ENCODE data around the gene ASIC2.

The ASIC2 gene

DNA sequence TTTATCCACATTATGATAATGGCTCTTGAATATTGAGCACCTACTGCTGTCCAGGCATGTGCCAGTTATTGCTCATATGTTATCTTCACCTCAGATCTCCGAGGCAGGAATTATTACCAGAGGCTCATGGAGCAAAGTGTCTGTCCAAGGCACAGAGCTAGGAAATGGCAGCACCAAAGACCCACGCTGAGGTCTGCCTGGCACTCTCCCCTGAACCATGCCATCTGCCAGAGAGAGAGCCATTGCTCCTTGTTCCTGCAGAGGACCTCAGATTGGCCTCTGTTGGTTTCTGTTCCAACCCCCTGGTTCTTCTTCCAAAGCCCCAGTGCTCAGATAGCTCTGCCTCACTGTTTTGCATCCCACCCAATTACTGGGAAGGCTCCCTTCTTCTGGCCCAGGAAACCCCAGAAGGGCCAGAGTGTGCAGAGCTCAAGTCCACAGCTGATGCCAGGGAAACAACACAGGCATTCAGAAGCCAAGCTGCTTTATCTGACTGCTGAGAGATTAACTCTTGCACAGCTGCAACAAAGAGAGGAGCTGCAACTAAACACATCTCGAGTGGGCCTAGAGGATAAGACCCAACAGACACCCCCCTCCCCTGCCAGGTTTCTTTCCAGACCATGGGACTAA, 5.9 kb downstream of the ASIC2 start:
- no peaks in the 10 kb centered on the region for H3K9me2 ChIP-seq (replicated peaks; ENCODE audit: insufficient read depth, low read length)
- no peak for TF ChIP-seq EZH2phosphoT487 (conservative IDR thresholded peaks at IDR 0.05; ENCODE audit: low read length)
- TF ChIP-seq, protein P1, sequence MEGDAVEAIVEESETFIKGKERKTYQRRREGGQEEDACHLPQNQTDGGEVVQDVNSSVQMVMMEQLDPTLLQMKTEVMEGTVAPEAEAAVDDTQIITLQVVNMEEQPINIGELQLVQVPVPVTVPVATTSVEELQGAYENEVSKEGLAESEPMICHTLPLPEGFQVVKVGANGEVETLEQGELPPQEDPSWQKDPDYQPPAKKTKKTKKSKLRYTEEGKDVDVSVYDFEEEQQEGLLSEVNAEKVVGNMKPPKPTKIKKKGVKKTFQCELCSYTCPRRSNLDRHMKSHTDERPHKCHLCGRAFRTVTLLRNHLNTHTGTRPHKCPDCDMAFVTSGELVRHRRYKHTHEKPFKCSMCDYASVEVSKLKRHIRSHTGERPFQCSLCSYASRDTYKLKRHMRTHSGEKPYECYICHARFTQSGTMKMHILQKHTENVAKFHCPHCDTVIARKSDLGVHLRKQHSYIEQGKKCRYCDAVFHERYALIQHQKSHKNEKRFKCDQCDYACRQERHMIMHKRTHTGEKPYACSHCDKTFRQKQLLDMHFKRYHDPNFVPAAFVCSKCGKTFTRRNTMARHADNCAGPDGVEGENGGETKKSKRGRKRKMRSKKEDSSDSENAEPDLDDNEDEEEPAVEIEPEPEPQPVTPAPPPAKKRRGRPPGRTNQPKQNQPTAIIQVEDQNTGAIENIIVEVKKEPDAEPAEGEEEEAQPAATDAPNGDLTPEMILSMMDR (IDR thresholded peaks at IDR 0.05; ENCODE audit: insufficient read depth, low read length, poor library complexity, severe bottlenecking): no peak
- H2AFZ ChIP-seq (ENCODE audit: low read depth, low read length, severe bottlenecking): no peak overlapping the region
- H3K27me3 ChIP-seq (ENCODE audit: low read length): no peaks in the 10 kb centered on the region
- no peaks in the 10 kb centered on the region for H3K79me2 ChIP-seq (ENCODE audit: insufficient read depth, low read length)
- H3K9ac ChIP-seq (ENCODE audit: low read length): no peak overlapping the region
- no peaks in the 10 kb centered on the region for H4K20me1 ChIP-seq (ENCODE audit: low read depth, low read length)
- no peaks in the 10 kb centered on the region for H3K36me3 ChIP-seq (ENCODE audit: low read length)
- no peak overlapping the region for H3K27ac ChIP-seq (ENCODE audit: low read depth, low read length)
- H3K4me3 ChIP-seq (ENCODE audit: insufficient read depth, low read length, poor library complexity, severe bottlenecking): no peak overlapping the region
- H3K4me2 ChIP-seq (ENCODE audit: low read depth, low read length, poor library complexity, severe bottlenecking): no peak overlapping the region
- H3K9me3 ChIP-seq (ENCODE audit: insufficient read depth, low read length): no peaks in the 10 kb centered on the region
- no peaks in the 10 kb centered on the region for H3F3A ChIP-seq (ENCODE audit: insufficient read depth)

DNA sequence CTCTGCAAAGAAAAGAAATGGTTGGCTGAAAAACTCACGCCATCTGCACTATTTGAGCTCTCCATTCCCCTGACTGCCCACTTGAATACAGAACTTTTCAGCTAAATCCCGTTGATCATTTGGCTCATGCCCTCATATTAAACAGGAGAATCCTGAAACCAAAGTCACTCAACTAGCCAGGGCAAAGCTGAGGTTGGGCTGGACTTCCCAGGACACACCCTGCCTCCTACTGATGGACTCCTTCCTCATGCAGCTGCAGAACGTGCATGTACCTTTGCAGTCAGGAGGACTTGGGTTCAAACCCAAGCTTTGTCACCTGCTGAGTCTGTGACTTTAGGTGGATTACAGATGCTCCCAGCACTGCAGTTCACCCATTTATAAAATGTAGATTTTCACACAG, 7.7 kb downstream of the ASIC2 start:
- Histone ChIP-seq H3K79me2 (ENCODE audit: insufficient read depth, low read length) (no peaks in the 10 kb centered on the region), H3K4me2 (ENCODE audit: low read depth, low read length, poor library complexity, severe bottlenecking) (no peak overlapping the region), H3F3A (ENCODE audit: insufficient read depth) (no peaks in the 10 kb centered on the region), H4K20me1 (ENCODE audit: low read depth, low read length) (no peaks in the 10 kb centered on the region), H3K27ac (ENCODE audit: low read depth, low read length) (no peak overlapping the region), H3K27me3 (ENCODE audit: low read length) (no peaks in the 10 kb centered on the region), H3K9ac (ENCODE audit: low read length) (no peak overlapping the region), H3K9me2 (replicated peaks; ENCODE audit: insufficient read depth, low read length) (no peaks in the 10 kb centered on the region), H3K36me3 (ENCODE audit: low read length) (no peaks in the 10 kb centered on the region), H3K9me3 (ENCODE audit: insufficient read depth, low read length) (no peaks in the 10 kb centered on the region), H3K4me3 (ENCODE audit: insufficient read depth, low read length, poor library complexity, severe bottlenecking) (no peak overlapping the region), H2AFZ (ENCODE audit: low read depth, low read length, severe bottlenecking) (no peak overlapping the region)
- TF ChIP-seq, protein P1 (IDR thresholded peaks at IDR 0.05; ENCODE audit: insufficient read depth, low read length, poor library complexity, severe bottlenecking): no peak
- TF ChIP-seq EZH2phosphoT487 (conservative IDR thresholded peaks at IDR 0.05; ENCODE audit: low read length): no peak

DNA sequence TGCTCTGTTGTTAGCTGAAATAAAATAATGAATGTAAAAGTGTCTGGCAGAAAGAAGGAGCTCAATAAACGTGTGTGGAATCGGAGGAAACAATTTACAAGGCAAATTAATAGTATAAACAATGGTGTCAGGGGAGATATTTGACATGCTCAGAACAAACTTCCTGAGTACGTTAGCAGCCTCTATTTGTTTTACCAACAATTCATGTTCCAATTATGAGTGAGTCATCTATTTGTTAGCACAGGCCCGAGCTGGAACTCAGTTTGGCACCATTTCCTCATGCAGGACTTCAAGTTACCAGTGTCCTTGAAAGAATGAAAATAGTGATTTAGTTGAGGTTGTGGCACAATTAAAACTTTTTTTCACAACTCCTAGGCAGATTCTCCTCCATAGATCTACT, 9.1 kb downstream of the ASIC2 start:
- Histone ChIP-seq H3F3A (ENCODE audit: insufficient read depth) (no peaks in the 10 kb centered on the region), H3K4me3 (ENCODE audit: insufficient read depth, low read length, poor library complexity, severe bottlenecking) (no peak overlapping the region), H3K27ac (ENCODE audit: low read depth, low read length) (no peak overlapping the region), H3K9me3 (ENCODE audit: insufficient read depth, low read length) (no peaks in the 10 kb centered on the region), H3K9me2 (replicated peaks; ENCODE audit: insufficient read depth, low read length) (no peaks in the 10 kb centered on the region), H3K9ac (ENCODE audit: low read length) (no peak overlapping the region), H3K79me2 (ENCODE audit: insufficient read depth, low read length) (no peaks in the 10 kb centered on the region), H2AFZ (ENCODE audit: low read depth, low read length, severe bottlenecking) (no peak overlapping the region), H3K36me3 (ENCODE audit: low read length) (no peaks in the 10 kb centered on the region), H3K4me2 (ENCODE audit: low read depth, low read length, poor library complexity, severe bottlenecking) (no peak overlapping the region), H3K27me3 (ENCODE audit: low read length) (no peaks in the 10 kb centered on the region), H4K20me1 (ENCODE audit: low read depth, low read length) (no peaks in the 10 kb centered on the region)
- TF ChIP-seq, protein P1 (IDR thresholded peaks at IDR 0.05; ENCODE audit: insufficient read depth, low read length, poor library complexity, severe bottlenecking): no peak
- no peak for TF ChIP-seq EZH2phosphoT487 (conservative IDR thresholded peaks at IDR 0.05; ENCODE audit: low read length)

Measured in SU-DHL-6 (cell line).